GM21786 (cell line): ENCODE results near the gene CBLB.

Experiments used
- ATAC-seq: cut with Tn5 transposase; IDR thresholded peaks from one replicate; pipeline ENCODE4 v1.9.1; 2021; ENCODE audit not compliant: unreplicated experiment

The CBLB gene

DNA sequence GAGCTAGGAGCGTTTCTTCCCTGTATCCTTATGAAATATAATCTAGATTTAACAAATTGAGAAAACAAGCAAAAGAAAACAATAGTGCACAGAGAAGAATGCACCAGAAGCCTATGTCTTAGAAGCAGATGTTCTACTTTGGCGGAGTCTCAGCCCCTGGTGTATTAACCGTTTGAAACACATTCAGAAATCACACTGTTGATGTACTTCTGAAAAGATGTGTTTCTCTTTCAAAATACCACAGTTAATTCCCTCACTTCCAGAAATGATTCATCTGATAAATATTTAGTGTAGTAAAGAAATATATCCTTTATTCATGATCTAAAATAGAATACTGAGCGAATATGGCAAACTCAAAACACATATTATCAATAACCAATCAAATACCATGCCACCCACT is 77.7 kb downstream of the CBLB start:
- no peak for ATAC-seq

DNA sequence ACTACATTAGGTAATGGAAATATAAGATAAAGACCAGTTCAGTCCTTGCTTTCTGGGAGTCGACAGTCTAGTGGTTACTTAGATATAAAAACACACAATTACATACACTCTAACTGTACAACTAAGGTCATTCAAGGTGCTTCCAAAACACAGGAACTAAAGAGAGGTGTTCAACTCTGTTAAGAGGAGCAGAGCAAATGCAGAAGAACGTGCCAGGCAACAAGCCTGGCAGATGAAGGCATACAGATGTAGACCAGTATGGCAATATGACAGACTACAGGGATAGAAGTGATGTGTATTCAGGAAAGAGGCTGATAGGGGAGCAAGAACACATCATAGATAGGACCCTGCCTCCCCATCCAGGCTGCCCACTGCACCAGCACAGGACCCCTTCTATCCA is 78.3 kb downstream of the CBLB start:
- ATAC-seq, result no peak

DNA sequence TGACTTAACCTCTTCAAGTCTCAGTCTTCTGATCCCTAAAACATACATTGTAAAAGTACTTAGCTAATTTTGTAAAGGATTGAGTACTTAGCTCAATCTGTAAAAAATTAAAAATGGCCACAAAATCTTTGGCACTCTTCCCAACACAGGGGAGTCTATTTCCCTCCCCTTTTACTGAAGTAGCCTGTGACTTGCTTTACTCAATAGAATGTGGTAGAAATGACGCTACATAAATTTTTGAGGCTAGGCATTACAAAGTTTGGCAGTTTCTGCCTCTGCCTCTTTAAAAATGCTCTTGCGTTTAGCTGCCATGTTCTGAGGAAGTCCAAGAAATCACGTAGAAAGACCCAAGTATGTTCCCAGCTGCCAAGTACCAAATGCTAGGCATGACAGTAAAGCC is 80.2 kb downstream of the CBLB start:
- no peak for ATAC-seq

DNA sequence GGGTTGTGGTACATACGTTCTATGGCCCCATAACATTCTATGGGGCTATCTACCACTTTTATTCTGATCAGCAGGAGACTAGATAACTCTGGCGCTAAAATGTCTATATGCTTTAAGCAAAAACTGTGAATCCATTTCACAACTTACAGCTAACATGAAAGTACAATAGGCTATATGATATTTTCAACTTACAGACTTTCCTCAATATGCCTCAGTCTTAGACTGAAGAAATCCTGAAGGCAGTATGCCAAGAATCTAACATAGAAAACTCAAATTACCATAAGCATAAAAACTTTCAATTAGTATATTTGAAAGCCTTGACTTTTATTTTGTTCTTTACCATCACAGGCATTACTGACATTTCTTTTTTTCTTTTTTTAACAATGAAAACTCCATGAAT is 81.4 kb downstream of the CBLB start:
- no peak for ATAC-seq

DNA sequence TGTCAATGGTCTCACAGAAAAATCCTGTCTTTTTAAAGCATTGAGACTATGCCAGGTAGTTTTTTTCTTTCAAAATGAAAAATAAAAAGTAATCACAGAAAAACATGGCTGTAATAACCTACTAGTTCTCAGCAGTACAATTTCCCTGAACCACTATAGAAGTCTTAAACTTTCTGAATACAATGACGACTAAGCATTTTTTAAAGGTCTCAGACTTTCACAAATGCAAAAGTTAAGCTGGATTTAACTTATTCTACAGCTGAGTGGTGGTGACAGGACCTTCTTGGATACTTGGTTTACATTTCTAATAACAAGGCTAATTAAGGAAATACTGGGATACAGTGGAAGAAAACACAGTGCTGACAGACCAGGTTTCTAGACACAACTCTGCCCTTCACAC is 81.8 kb downstream of the CBLB start:
- ATAC-seq, result no peak

DNA sequence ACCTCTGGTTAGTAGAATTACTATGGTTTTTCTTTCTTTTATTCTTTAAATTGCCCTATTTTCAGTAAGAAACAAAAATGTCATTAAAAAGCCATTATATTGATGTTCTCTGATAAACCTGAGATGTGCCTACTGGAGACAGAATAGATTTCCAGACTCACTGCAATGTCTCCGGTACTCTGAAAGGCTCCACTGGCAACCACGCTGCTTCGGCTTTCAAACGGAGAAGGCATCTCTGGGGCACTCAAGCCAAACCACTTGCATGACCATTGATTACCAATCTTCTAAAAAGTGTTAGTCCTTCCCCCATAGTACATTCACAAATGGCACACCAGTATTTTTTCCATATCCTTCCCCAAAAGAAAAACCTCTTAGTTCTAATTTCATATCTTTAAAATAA is 82.6 kb downstream of the CBLB start:
- ATAC-seq, result no peak

DNA sequence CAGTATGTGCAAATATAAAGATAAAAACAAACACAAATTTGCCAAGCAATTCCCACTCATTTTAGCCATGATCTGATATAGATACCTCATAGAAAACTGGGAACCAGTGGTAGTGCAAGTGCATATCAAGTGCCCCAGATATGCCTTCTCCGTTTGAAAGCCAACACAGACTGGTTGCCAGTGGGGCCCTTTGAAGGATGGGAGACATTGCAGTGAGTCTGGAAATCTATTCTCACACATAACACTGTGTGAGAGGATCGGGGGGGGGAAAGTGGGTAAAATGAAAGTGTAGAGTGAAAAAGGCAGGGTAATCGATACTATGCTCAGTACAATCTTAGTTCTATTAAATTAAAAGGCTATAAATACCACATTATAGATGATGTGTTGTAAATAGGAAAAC is 83.0 kb downstream of the CBLB start:
- ATAC-seq, result no peak

DNA sequence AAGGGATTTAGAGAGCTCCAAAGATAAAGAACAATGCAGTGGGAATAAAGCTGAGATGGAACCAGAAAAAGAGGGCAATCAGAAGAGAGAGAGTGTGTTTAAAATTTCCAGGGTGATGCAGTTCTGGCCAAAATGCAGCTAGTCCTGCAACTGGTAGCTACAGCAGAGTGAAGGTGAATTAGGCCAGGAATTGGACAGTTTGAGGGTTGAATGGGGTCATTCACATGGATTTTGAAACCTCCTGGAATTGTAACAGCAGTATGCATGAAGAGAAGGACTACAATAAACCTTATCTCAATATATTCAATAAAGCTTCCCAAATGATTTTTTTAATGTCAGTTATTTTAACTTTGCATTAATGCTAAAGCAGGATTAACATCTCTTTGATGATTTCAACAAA is 85.2 kb downstream of the CBLB start:
- no peak for ATAC-seq

DNA sequence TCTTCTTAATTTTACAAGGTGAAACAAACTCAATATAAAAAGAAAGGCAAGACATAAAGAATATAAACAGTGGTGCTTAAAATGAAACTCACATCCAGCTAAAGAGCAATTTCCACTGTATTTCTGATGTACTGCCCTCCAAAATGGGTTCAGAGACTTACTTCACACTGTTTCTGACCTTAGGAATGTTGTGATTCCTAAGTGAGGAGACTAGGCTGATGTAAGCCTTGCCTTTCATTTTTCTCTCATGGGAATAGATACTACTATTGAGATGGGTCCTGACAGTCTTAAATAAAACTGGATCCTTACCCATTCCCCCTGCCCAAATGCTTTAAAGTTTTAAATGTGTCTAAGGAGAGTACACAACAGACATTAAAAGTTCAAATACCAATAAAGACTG is 86.9 kb downstream of the CBLB start:
- no peak for ATAC-seq

DNA sequence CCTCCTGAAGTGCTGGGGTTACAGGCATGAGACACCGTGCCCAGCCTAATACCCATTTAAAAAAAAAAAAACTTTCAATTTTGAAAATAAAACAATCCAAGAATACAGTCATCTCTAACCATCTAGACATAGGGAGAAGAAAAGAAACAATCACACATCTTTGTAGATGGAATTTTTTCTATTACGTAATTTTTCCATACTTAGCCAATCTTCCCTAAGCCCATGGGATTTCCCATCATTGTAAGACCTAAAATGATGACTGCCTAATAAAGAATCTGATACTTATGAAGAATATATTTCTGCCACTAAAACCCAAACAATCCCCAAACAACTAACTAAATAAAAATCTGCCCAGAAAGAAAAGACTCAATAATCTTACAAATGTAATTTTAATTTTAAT is 88.7 kb downstream of the CBLB start:
- no peak for ATAC-seq

DNA sequence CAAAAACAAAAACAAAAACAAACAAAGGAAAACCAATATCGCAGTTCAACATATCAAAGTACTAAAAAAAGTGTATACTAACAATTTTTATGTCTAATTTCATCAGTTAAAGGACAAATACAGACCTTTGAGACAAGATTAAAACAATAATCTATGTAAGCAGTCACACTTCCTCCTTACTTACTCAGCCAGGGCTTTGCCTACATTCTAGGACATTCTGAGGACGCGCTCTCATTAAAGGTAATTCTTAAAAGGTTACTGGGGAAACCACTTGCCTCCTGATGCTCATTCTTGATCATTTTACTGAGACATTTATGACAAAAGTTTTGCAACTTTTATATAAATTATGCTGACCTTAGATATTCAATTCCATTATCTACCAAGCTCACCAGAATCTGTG is 93.4 kb downstream of the CBLB start:
- ATAC-seq, result no peak

DNA sequence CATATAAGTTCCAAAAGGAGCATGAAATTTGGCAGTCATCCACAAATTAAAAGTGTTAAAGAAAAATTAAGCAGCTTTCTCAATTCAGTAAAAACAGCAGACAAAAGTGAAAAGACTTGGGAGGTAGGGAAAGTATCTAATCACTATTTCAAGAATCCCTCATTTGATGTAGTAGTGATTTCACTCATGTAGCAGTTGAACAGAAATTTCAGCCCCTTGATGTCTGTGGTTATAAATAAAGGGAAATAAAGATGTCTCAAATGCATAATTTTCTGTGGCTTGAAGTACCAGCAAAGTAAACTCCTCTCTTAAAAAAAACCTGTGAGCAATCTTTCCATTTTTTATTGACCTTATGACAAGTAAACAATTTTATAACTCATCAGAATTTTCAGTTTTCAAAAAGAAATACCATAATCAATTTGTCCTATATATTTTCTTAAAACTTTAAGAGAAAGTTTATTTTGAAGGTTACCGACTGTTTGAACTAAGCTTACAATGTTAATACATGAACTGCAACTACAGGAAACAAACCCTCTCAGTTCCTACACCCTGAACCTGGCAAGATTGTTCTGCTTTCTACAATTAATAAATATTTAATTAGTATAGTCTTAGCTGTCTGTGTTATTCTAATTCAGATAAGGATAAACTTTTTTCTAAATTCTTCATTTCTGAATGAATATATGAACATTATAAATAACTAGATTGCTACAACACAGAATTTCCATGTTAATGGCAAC is 94.2 kb downstream of the CBLB start:
- no peak for ATAC-seq

DNA sequence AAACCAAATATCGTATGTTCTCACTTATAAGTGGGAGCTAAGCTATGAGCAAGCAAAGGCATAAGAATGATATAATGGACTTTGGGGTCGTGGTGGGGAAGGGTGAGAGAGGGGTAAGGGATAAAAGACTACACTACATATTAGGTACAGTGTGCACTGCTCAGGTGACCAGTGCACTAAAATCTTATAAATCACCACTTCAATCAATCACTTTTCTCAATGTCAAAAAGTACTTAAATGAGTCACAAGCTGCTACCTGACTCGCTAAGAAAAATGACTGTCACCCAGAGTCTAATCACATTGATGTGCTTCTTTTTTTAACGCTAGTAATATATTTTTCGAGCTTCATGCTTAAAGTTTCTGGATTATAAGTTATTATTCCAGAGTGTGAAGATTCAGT is 95.5 kb downstream of the CBLB start:
- ATAC-seq, result no peak

DNA sequence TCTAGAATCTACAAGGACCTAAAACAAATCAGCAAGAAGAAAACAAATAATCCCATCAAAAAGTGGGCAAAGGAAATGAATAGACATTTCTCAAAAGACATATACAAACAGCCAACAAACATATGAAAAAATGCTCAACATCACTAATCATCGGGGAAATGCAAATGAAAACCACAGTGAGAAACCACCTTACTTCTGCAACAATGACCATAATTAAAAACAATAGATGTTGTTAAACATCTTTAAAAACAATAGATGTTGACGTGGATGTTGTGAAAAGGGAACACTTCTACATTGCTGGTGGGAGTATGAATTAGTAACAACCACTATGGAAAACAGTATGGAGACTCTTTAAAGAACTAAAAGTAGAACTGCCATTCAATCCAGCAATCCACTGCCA is 96.2 kb downstream of the CBLB start:
- ATAC-seq, result no peak

DNA sequence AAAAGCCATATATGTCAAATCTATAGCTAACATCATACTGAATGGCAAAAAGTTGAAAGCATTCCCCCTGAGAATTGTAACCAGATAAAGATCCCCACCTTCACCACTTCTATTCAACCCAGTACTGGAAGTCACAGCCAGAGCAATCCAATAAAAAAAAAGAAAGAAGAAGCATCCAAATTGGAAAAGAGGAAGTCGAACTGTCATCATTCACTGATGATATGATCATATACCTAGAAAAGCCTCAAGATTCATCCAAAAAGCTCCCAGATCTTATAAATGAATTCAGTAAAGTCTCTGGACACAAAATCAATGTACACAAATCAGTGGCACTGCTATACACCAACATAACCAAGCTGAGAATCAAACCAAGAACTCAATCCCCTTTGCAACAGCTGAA is 97.4 kb downstream of the CBLB start:
- no peak for ATAC-seq

DNA sequence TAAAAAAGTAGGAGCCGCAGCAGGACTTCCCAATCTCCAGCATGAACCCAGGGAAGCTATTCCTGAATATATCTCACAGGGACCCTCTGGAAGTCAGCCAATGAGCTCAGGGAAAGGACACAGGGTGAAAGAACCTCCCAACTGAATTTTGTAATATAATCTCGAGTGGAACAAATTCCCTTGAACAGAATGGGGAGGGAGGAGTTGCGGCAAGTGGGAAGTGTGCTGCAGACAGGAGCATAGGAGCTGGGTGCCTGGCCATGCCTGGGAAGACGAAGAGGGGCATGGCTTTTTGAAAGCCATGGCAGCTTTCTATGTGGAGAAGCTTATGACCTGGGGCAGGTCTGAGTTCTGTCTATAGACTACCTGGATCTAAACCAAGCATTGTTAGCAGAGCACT is 98.4 kb downstream of the CBLB start:
- ATAC-seq, result no peak

DNA sequence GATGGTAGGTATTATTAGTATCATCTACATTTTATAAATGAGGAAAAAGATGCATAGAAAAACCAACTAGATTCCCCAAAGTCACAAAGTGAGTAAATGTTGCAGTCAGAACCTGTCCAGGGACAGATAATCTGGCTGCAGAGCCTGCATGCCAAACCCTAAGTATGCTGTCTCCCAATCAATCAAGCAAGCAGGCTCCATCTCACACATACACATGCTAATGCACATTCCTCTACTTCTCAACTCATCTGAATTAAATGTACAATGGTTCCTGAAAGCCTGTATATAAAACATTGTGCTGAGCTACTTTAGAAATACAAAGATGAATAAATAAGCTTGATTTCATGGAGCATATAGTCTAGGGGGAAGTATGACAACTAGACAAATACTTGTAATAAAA is 101.0 kb downstream of the CBLB start:
- no peak for ATAC-seq

DNA sequence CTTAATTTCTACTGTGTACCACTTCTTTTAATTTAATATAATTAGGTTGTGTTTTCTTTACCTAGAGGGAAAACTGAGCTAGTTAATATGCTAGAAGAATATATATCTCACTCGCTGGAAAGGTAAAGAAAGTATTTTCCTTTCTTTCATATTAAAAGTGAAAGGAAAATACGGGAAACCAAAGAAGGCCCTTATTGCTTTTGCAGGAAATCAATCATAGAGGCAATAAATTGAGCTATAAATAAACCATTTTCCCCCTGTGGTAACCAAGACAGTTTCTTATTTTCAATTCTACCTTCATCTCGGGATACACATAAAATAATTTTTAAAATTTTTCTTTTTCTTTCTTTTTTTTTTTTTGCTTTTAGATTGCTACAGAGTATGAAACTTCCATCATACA is 101.6 kb downstream of the CBLB start:
- no peak for ATAC-seq

DNA sequence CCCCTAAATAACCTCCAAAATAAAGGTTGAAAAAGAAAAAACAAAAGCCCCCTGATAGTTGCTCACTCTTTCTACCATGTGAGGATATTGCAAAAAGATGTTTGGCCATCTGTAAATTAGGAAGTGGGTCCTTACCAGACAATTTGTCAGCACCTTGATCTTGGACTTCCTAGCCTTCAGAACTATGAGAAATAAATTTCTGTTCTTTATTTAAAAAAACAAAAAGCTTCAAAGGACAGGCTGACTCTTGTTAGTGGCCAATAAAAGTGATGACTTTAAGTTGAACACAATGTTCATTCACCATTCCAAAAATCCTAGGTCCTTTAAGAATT is 103.5 kb downstream of the CBLB start:
- ATAC-seq, result no peak

DNA sequence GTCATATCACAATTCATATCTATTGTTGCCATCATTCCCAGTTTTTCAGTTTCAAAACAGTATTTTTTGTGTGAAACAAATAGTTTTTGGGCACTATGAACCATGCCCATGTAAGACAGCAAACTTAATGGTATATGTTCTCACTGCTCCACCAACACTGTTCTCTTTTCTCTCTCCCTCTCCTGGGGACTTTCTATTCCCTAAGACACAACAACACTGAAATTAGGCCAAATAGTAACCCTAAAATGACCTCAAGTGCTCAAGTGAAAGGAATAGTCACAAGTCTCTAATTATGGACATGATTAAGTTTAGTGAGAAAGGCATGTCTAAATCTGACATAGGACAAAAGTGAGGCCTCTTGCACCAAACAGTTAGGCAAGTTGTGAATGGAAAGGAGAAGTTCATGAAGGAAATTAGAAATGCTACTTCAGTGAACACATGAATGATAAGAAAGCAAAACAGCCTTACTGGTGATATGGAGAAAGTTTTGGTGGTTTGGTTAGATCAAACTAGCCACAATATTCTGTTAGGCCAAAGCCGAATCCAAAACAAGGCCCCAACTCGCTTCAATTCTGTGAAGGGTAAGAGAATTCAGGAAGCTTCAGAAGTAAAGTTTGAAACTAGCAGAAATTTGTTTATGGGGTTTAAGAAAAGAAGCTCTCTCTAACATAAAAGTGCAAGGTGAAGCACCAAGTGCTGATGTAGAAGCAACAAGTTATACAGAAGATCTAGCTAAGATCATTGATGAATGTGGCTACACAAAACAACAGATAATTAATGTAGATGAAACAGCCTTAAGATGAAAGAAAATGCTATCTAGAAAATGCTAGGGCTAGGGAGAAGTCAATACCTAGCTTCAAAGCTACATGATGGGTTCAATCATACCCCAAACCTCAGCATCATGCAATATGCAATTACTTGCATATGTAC is 104.2 kb downstream of the CBLB start:
- ATAC-seq, result peak; percentile 50

DNA sequence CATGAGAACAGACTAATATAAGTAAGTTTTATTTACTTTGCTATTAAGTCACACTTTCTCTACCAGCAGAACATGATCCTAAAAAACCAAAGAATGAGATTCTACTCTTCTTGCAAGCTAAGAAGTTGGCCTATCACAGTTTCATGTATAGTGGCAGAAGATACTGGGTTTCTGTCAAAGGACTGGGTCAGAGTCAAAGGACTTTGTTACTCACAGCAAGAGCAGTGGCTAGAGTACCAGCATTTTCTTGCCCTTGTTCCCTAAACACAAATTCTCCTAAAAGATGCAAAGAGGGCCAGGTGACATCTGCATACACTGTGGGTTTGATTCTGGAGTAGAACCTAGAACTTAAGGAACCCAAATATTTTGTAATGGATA is 105.2 kb downstream of the CBLB start:
- no peak for ATAC-seq

DNA sequence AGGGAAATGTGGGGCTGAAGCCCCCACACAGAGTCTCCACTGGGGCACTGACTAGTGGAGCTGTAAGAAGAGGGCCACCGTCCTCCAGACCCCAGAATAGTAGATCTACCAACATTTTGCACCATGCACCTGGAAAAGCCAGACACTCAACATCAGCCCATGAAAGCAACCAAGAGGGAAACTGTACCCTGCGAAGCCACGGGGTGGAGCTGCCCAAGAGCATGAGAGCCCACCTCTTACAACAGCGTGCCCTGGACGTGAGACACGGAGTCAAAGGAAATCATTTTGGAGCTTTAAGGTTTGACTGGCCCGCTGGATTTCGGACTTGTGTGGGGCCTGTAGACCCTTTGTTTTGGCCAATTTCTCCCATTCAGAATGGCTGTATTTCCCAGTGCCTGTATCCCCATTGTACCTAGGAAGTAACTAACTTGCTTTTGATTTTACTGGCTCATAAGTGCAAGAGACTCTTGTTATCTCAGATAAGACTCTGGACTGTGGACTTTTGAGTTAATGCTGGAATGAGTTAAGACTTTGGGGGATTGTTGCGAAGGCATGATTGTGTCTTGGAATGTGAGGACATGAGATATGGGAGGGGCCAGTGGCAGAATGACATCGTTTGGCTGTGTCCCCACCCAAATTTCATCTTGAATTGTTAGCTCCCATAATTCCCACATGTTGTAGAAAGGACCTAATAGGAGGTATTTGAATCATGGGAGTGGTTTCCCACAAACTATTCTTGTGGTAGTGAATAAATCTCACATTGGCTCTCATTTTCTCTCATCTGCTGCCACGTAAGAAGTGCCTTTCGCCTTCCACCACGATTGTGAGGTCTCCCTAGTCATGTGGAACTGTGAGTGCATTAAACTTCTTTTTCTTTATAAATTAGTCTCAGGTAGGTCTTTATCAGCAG is 105.8 kb downstream of the CBLB start:
- ATAC-seq, result no peak
